Kidney (tissue), 11 donors: ENCODE results near the gene BUB1. TPM values are rescaled to one million over a fixed set of nuclear protein-coding genes. Genes with fewer than 3 reads are reported as not detected.
A peak's percentile ranks its signal among the peaks of the same experiment; 100 is the strongest.
"Not testable (repeated sequence)": the region's sequence is repeated elsewhere in the genome, so short reads cannot be mapped to it uniquely, and the experiment has no call there.

Experiments
- DNase-seq, 5 donors: peaks; one replicate each; pipeline ENCODE4 v3.0.0-alpha.2; 2013 to 2020
- FAIRE-seq: peaks from 2 replicates; lab custom pipeline; 2012; peaks lifted over from hg19 to GRCh38; lab: Jason Lieb, UNC
- H3K27ac ChIP-seq, 2 donors: one replicate each; pipeline ENCODE4 v1.7.0; 2013; ENCODE audit warnings: low read depth in 2 of 2, low read length in 2 of 2, inconsistent platforms in 1 of 2
- H3K27me3 ChIP-seq: one replicate; pipeline ENCODE4 v1.7.1; 2013; ENCODE audit warnings: low read length, inconsistent platforms; ENCODE audit not compliant: control insufficient read depth, insufficient read depth
- H3K36me3 ChIP-seq, 3 donors: one replicate each; pipeline versions ENCODE4 v1.7.0 to v1.7.1; 2013; ENCODE audit warnings: low read length in 3 of 3, control low read depth in 1 of 3, inconsistent platforms in 1 of 3; ENCODE audit not compliant: insufficient read depth in 3 of 3, control insufficient read depth in 2 of 3
- H3K4me1 ChIP-seq, 3 donors: one replicate each; pipeline versions ENCODE4 v1.7.0 to v1.7.1; 2013; ENCODE audit warnings: low read length in 3 of 3, inconsistent platforms in 1 of 3, low read depth in 1 of 3; ENCODE audit not compliant: control insufficient read depth in 2 of 3, insufficient read depth in 2 of 3
- H3K4me3 ChIP-seq, 3 donors: one replicate each; pipeline versions ENCODE4 v1.7.0 to v1.8.1; 2013; ENCODE audit warnings: low read length in 3 of 3, control low read depth in 1 of 3, inconsistent platforms in 1 of 3
- H3K9ac ChIP-seq, 3 donors: one replicate each; pipeline versions ENCODE4 v1.7.0 to v1.7.1; 2013; ENCODE audit warnings: low read length in 3 of 3, control low read depth in 1 of 3, inconsistent platforms in 1 of 3
- H3K9me3 ChIP-seq, 3 donors: one replicate each; pipeline versions ENCODE4 v1.7.0 to v1.7.1; 2013; ENCODE audit warnings: low read length in 3 of 3, control low read depth in 1 of 3, inconsistent platforms in 1 of 3; ENCODE audit not compliant: control insufficient read depth in 2 of 3, insufficient read depth in 1 of 3
- intact Hi-C: fragments of 100-400 bp; cut with DNase I; formaldehyde crosslinking; loops from one replicate; pipeline ENCODE4 v1.11.1; 2022
- polyA plus RNA-seq: library from polyadenylated mRNA; stranded (reverse); fragments of 350-450 nt; fragmentation: Illumina TruSeq; extraction: RNeasy Lipid Tissue Mini Kit (QIAGEN cat#74804); gene quantifications from one replicate; pipeline ENCODE4 v1.2.3, GENCODE V29; 2014; ENCODE audit warnings: low read depth, low replicate concordance; ENCODE audit not compliant: insufficient read depth
- total RNA-seq: library from RNA; stranded (reverse); fragmentation: NEBNext Ultra II Directional; extraction: Animal tissue kit (Norgen Biotek cat#: 25700); gene quantifications from one replicate; pipeline ENCODE4 v1.2.1, GENCODE V29; 2021
- donor health status: control.
- donor health status: control.
- donor health status: DM: yes; HTN: yes; CAD: no.
- donor health status: Normal renal cell carcinoma (clear cell type).

BUB1 gene
- total and polyA plus RNA-seq, 2 donors from 2014 or later = 0.15 to 1.8 TPM

- H3K4me1 ChIP-seq, FAIRE-seq, H3K4me3 ChIP-seq, H3K9ac ChIP-seq, intact Hi-C loops, H3K27ac ChIP-seq, H3K36me3 ChIP-seq, H3K9me3 ChIP-seq, H3K27me3 ChIP-seq: not testable (repeated sequence)
- DNase-seq = peak in 1 of 5 donors; percentile 32
Measured at GRCh38 chr2:110602139-110602538, 75.7 kb downstream of the BUB1 start.

GRCh38 chr2:110591973-110592372 lies 85.9 kb downstream of the BUB1 start:
- H3K9me3 ChIP-seq, H3K27ac ChIP-seq, H3K36me3 ChIP-seq, FAIRE-seq, H3K4me3 ChIP-seq, intact Hi-C loops, H3K9ac ChIP-seq, H3K27me3 ChIP-seq, DNase-seq, H3K4me1 ChIP-seq: not testable (repeated sequence)

GRCh38 chr2:110589677-110590330 lies 88.1 kb downstream of the BUB1 start:
- H3K9me3 ChIP-seq, H3K4me3 ChIP-seq, H3K9ac ChIP-seq, DNase-seq, H3K27ac ChIP-seq, H3K27me3 ChIP-seq, intact Hi-C loops, FAIRE-seq, H3K4me1 ChIP-seq, H3K36me3 ChIP-seq: not testable (repeated sequence)

- DNase-seq, H3K27ac ChIP-seq, FAIRE-seq, H3K4me3 ChIP-seq, H3K4me1 ChIP-seq, H3K36me3 ChIP-seq, H3K9me3 ChIP-seq, intact Hi-C loops, H3K9ac ChIP-seq, H3K27me3 ChIP-seq: not testable (repeated sequence)
Measured at GRCh38 chr2:110588520-110588919, 89.3 kb downstream of the BUB1 start.

Other genes with a start within 250 kb of the BUB1 start
- 2.9 TPM for gene LIMS4, start 205.2 kb downstream of the BUB1 start, total RNA-seq
- gene LIMS4, start 205.2 kb downstream of the BUB1 start, polyA plus RNA-seq = 5.5 TPM
- gene RGPD6, start 100.8 kb downstream of the BUB1 start, total RNA-seq = 19.5 TPM
- 7.7 TPM for gene RGPD6, start 100.8 kb downstream of the BUB1 start, polyA plus RNA-seq
- gene ACOXL, start 54.5 kb upstream of the BUB1 start, total RNA-seq = 2.0 TPM
- not detected for gene ACOXL, start 54.5 kb upstream of the BUB1 start, polyA plus RNA-seq